OCI-LY1 (cell line): ENCODE data around the gene OR2W3.

Experiments used
- EZH2 ChIP-seq: fragments of 200-600 bp; sonication (generic), shearing (Covaris generic); IDR thresholded peaks from 2 replicates; pipeline ENCODE4 v1.8.0; 2017; ENCODE audit warnings: borderline replicate concordance, mixed run types, mild to moderate bottlenecking, antibody characterized with exemption, low read length, moderate library complexity, mixed read lengths
- TF ChIP-seq, protein P1 (sequence below): fragments of 200-600 bp; sonication (generic), shearing (Covaris generic); IDR thresholded peaks from 2 replicates; pipeline ENCODE4 v1.5.1; 2017; ENCODE audit warnings: mild to moderate bottlenecking, antibody characterized with exemption, low read length, moderate library complexity, mixed read lengths

DNA sequence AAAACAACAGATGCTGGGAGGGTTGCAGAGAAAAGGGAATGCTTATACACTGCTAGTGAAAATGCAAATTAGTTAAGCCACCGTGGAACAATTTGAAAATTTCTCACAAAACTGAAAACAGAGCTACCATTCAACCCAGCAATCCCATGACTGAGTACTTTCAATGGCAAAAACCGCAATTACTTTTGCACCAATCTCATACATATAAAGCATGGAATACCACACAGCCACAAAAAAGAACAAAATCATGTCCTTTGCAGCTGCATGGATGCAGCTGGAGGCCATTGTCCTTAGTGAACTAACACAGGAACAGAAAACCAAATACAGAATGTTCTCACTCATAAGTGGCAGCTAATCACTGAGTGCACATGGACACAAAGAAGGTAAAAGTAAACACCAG is 18.4 kb downstream of the OR2W3 start:
- TF ChIP-seq, protein P1, sequence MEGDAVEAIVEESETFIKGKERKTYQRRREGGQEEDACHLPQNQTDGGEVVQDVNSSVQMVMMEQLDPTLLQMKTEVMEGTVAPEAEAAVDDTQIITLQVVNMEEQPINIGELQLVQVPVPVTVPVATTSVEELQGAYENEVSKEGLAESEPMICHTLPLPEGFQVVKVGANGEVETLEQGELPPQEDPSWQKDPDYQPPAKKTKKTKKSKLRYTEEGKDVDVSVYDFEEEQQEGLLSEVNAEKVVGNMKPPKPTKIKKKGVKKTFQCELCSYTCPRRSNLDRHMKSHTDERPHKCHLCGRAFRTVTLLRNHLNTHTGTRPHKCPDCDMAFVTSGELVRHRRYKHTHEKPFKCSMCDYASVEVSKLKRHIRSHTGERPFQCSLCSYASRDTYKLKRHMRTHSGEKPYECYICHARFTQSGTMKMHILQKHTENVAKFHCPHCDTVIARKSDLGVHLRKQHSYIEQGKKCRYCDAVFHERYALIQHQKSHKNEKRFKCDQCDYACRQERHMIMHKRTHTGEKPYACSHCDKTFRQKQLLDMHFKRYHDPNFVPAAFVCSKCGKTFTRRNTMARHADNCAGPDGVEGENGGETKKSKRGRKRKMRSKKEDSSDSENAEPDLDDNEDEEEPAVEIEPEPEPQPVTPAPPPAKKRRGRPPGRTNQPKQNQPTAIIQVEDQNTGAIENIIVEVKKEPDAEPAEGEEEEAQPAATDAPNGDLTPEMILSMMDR: no peak
- no peak for TF ChIP-seq EZH2
